Mammary epithelial cell (primary cell): ENCODE results near the gene SLC22A14.

Source experiments
- CTCF ChIP-seq, 2 donors: IDR thresholded peaks in 1 of 2; conservative IDR thresholded peaks in 1 of 2; 2 replicates each; pipeline ENCODE4 v1.5.1; 2011 to 2012; ENCODE audit warnings: inconsistent platforms in 2 of 2, low read length in 2 of 2, mild to moderate bottlenecking in 2 of 2, control low read depth in 1 of 2, low read depth in 1 of 2; ENCODE audit not compliant: insufficient read depth in 1 of 2; ENCODE audit errors: extremely low read depth in 1 of 2
- EZH2 ChIP-seq: IDR thresholded peaks from 2 replicates; pipeline ENCODE4 v1.6.1; 2012; ENCODE audit warnings: low read length, inconsistent platforms, borderline replicate concordance

- TF ChIP-seq CTCF (conservative IDR thresholded peaks at IDR 0.05 in 1 of 2, IDR thresholded peaks at IDR 0.05 in 1 of 2; ENCODE audit: extremely low read depth in 1 of 2, insufficient read depth in 1 of 2, low read depth in 1 of 2, low read length in 2 of 2), result no peak
- TF ChIP-seq EZH2, result no peak
Observed at GRCh38 chr3:38360345-38360744, 78.3 kb downstream of the SLC22A14 start.
